Urinary bladder (tissue), 4 donors: ENCODE results near the gene IPO13. TPM values are rescaled to one million over a fixed set of nuclear protein-coding genes. Genes with fewer than 3 reads are reported as not detected.

Source experiments
- DNase-seq: peaks from one replicate; pipeline ENCODE4 v3.0.0-alpha.2; 2015; ENCODE audit errors: extremely low spot score
- H3K27ac ChIP-seq: one replicate; pipeline ENCODE4 v1.5.1; 2013; ENCODE audit warnings: low read depth, mild to moderate bottlenecking, moderate library complexity
- H3K36me3 ChIP-seq: one replicate; pipeline ENCODE4 v1.6.1; 2013; ENCODE audit warnings: mild to moderate bottlenecking, moderate library complexity; ENCODE audit not compliant: insufficient read depth
- H3K4me1 ChIP-seq: one replicate; pipeline ENCODE4 v1.6.1; 2013; ENCODE audit warnings: mild to moderate bottlenecking, moderate library complexity; ENCODE audit not compliant: insufficient read depth
- H3K4me3 ChIP-seq: one replicate; pipeline ENCODE4 v1.5.1; 2013; ENCODE audit warnings: low read depth, low read length
- WGBS: extraction: QIAGEN DNeasy Blood & Tissue Kit; methylation state at CpG from one replicate; pipeline ENCODE4 v1.1.7; 2013; 5-methylcytosine and 5-hydroxymethylcytosine counted together
- polyA plus RNA-seq: library from polyadenylated mRNA; stranded (reverse); fragments of 200-250 nt; gene quantifications from one replicate; pipeline ENCODE4 v1.2.3, GENCODE V29; 2013
- total RNA-seq: library from RNA; depleted of rRNA; stranded (reverse); fragments of >200 nt; gene quantifications from one replicate; pipeline ENCODE4 v1.2.3, GENCODE V29; 2014
- donor health status: healthy with polysubstance abuse.
- donor health status: healthy.

Gene IPO13
- total and polyA plus RNA-seq, 2 donors = 11.5 to 22.2 TPM

- Histone ChIP-seq H3K4me3 (no peak overlapping the region), H3K36me3 (no peaks in the 10 kb centered on the region), H3K4me1 (no peaks in the 10 kb centered on the region), H3K27ac (no peak overlapping the region)
- no peak for DNase-seq
- whole genome bisulfite sequencing = 78% methylated on average over 18 of the region's 18 CpGs
Measured at GRCh38 chr1:43913666-43914360, 32.9 kb upstream of the IPO13 start.

GRCh38 chr1:43914576-43915525, 31.9 kb upstream of the IPO13 start:
- WGBS = 93% methylated on average over 13 of the region's 13 CpGs
- H3K27ac ChIP-seq = no peak overlapping the region
- DNase-seq = no peak

GRCh38 chr1:43919906-43920305, 26.8 kb upstream of the IPO13 start:
- 90% methylated on average over 7 of the region's 7 CpGs for WGBS
- no peaks in the 10 kb centered on the region for H3K4me1 ChIP-seq
- no peak overlapping the region for H3K4me3 ChIP-seq
- no peak overlapping the region for H3K27ac ChIP-seq
- H3K36me3 ChIP-seq = no peaks in the 10 kb centered on the region
- DNase-seq = no peak

More at GRCh38 chr1:43914576-43915525, 31.9 kb upstream of the IPO13 start:
- H3K4me3 ChIP-seq = no peak overlapping the region
- no peaks in the 10 kb centered on the region for H3K36me3 ChIP-seq
- H3K4me1 ChIP-seq = no peaks in the 10 kb centered on the region

- H3K4me3 ChIP-seq = no peak overlapping the region
- whole genome bisulfite sequencing = 93% methylated on average over 6 of the region's 6 CpGs
- H3K27ac ChIP-seq = no peak overlapping the region
- DNase-seq = no peak
- H3K36me3 ChIP-seq = no peaks in the 10 kb centered on the region
- no peaks in the 10 kb centered on the region for H3K4me1 ChIP-seq
Measured at GRCh38 chr1:43921022-43921421, 25.7 kb upstream of the IPO13 start.

GRCh38 chr1:43924516-43924915, 22.2 kb upstream of the IPO13 start:
- 84% methylated on average over 4 of the region's 4 CpGs for WGBS
- Histone ChIP-seq H3K27ac (no peak overlapping the region), H3K36me3 (no peaks in the 10 kb centered on the region), H3K4me1 (no peaks in the 10 kb centered on the region), H3K4me3 (no peak overlapping the region)
- DNase-seq = no peak

- H3K4me3 ChIP-seq = no peak overlapping the region
- no peak overlapping the region for H3K27ac ChIP-seq
- DNase-seq = no peak
- H3K4me1 ChIP-seq = no peaks in the 10 kb centered on the region
- no peaks in the 10 kb centered on the region for H3K36me3 ChIP-seq
- 94% methylated on average over 9 of the region's 9 CpGs for WGBS
Measured at GRCh38 chr1:43925846-43926245, 20.9 kb upstream of the IPO13 start.

GRCh38 chr1:43930168-43930948, 16.4 kb upstream of the IPO13 start:
- Histone ChIP-seq H3K4me1 (no peaks in the 10 kb centered on the region), H3K27ac (no peak overlapping the region), H3K4me3 (no peak overlapping the region), H3K36me3 (no peaks in the 10 kb centered on the region)
- WGBS = 93% methylated on average over 10 of the region's 10 CpGs
- no peak for DNase-seq

- DNase-seq = no peak
- no peaks in the 10 kb centered on the region for H3K4me1 ChIP-seq
- no peak overlapping the region for H3K27ac ChIP-seq
- no peaks in the 10 kb centered on the region for H3K36me3 ChIP-seq
- H3K4me3 ChIP-seq = no peak overlapping the region
- WGBS = 67% methylated on average over 4 of the region's 4 CpGs
Measured at GRCh38 chr1:43930949-43931275, 15.8 kb upstream of the IPO13 start.

- DNase-seq = no peak
Measured at GRCh38 chr1:43931711-43932660, 14.8 kb upstream of the IPO13 start.

GRCh38 chr1:43932786-43933385, 13.9 kb upstream of the IPO13 start:
- Histone ChIP-seq H3K27ac (no peak overlapping the region), H3K4me1 (no peaks in the 10 kb centered on the region), H3K4me3 (no peak overlapping the region), H3K36me3 (no peaks in the 10 kb centered on the region)
- 29% methylated on average over 8 of the region's 8 CpGs for WGBS
- no peak for DNase-seq

More at GRCh38 chr1:43931711-43932660, 14.8 kb upstream of the IPO13 start:
- WGBS = 92% methylated on average over 13 of the region's 13 CpGs
- Histone ChIP-seq H3K36me3 (no peaks in the 10 kb centered on the region), H3K4me3 (no peak overlapping the region), H3K4me1 (no peaks in the 10 kb centered on the region), H3K27ac (no peak overlapping the region)

- H3K4me1 ChIP-seq = no peaks in the 10 kb centered on the region
- no peaks in the 10 kb centered on the region for H3K36me3 ChIP-seq
- whole genome bisulfite sequencing = 4% methylated on average over 42 of the region's 42 CpGs
- no peak within 1 kb of the TSS for H3K27ac ChIP-seq
- DNase-seq = peak; percentile 31
- H3K4me3 ChIP-seq = peak within 1 kb of the TSS; percentile 22
Measured at GRCh38 chr1:43933386-43934100, 13.2 kb upstream of the IPO13 start, which contains the start of gene ARTN. Gene ARTN (plus strand): TSS chr1:43933801. CDS start chr1:43935657, 1,856 bp downstream.
